HCT116 (cell line): Measurements from ENCODE around the gene KLHL22. TPM values are rescaled to one million over a fixed set of nuclear protein-coding genes. Genes with fewer than 3 reads are reported as not detected.

Experiments
- ATAC-seq: fragments of 200-7000 bp; cut with Tn5 transposase; 2 replicates; pipeline ENCODE4 v1.9.1; 2020; ENCODE audit warnings: mild to moderate bottlenecking, moderate library complexity
- BruUV-seq: library from RNA; stranded (reverse); fragments of 400-500 nt; replicated peaks from 2 replicates; lab custom pipeline; 2021; lab: Mats Ljungman, UMichigan
- CTCF ChIA-PET: fragments of 300-600 bp; sonication (Branson Sonifier 250); formaldehyde crosslinking; loops from one replicate; lab custom pipeline; 2021; ENCODE audit warnings: antibody characterized with exemption; lab: Charles Lee
- POLR2A ChIA-PET: fragments of 300-600, 350-600 bp; sonication (Branson Sonifier 250); formaldehyde crosslinking; loops from one replicate; lab custom pipeline; 2021; ENCODE audit warnings: antibody characterized with exemption; lab: Charles Lee
- RAD21 ChIA-PET, 2 experiments: fragments of 300-600 bp; sonication (Branson Sonifier 250); formaldehyde crosslinking; loops; one replicate each; lab custom pipeline; 2023; ENCODE audit warnings: low total read pairs in 2 of 2; ENCODE audit not compliant: uncharacterized antibody in 2 of 2, unreplicated experiment in 2 of 2, low non-redundant PET in 1 of 2; lab: Charles Lee
- DNase-seq: peaks from one replicate; pipeline ENCODE4 v3.0.0-alpha.2; 2010; ENCODE audit warnings: low read depth, low spot score
- H2AFZ ChIP-seq: fragments of 200-600 bp; shearing (Covaris generic), sonication (generic); 2 replicates; pipeline ENCODE4 v1.6.1; 2017; ENCODE audit warnings: low read depth, mixed run types, mixed read lengths, antibody characterized with exemption, low read length; ENCODE audit not compliant: poor library complexity, severe bottlenecking
- H3K27ac ChIP-seq: 2 replicates; pipeline ENCODE4 v1.5.1; 2012; ENCODE audit warnings: low read depth, low read length
- H3K27me3 ChIP-seq: fragments of 200-600 bp; sonication (generic); 2 replicates; pipeline ENCODE4 v1.6.1; 2016; ENCODE audit warnings: mixed run types, low read length, mixed read lengths; ENCODE audit not compliant: insufficient read depth
- H3K36me3 ChIP-seq, 2 experiments: fragments of 200-500 bp in 1 of 2; fragments of 200-600 bp in 1 of 2; sonication (Bioruptor generic) in 1 of 2; sonication (generic) in 1 of 2; 2 replicates each; pipeline versions ENCODE4 v1.5.1 to v1.6.1; 2014 to 2016; ENCODE audit warnings: low read length in 2 of 2, inconsistent platforms in 1 of 2, mixed read lengths in 1 of 2, mixed run types in 1 of 2; ENCODE audit not compliant: insufficient read depth in 2 of 2, control insufficient read depth in 1 of 2
- H3K4me1 ChIP-seq, 2 experiments: fragments of 200-600 bp in 1 of 2; sonication (generic) in 1 of 2; 2 replicates each; pipeline versions ENCODE4 v1.5.1 to v1.6.1; 2012 to 2017; ENCODE audit warnings: low read length in 2 of 2, inconsistent platforms in 1 of 2, mild to moderate bottlenecking in 1 of 2, mixed read lengths in 1 of 2, mixed run types in 1 of 2, moderate library complexity in 1 of 2; ENCODE audit not compliant: insufficient read depth in 2 of 2, control insufficient read depth in 1 of 2
- H3K4me2 ChIP-seq: fragments of 200-600 bp; sonication (generic); 2 replicates; pipeline ENCODE4 v1.6.1; 2017; ENCODE audit warnings: mixed run types, low read length, mixed read lengths
- H3K4me3 ChIP-seq, 2 experiments: fragments of 200-600 bp in 1 of 2; sonication (generic) in 1 of 2; replicated peaks in 1 of 2; 2 replicates each; pipeline ENCODE4 v1.5.1; 2011 to 2016; ENCODE audit warnings: low read length in 2 of 2, control low read depth in 1 of 2, low read depth in 1 of 2, mild to moderate bottlenecking in 1 of 2, mixed read lengths in 1 of 2, mixed run types in 1 of 2
- H3K79me2 ChIP-seq: fragments of 200-600 bp; sonication (generic); 2 replicates; pipeline ENCODE4 v1.6.1; 2017; ENCODE audit warnings: mild to moderate bottlenecking, mixed run types, low read length, moderate library complexity, mixed read lengths; ENCODE audit not compliant: insufficient read depth
- H3K9ac ChIP-seq: fragments of 200-600 bp; sonication (generic); 2 replicates; pipeline ENCODE4 v1.6.1; 2016; ENCODE audit warnings: low read length, mixed read lengths
- H3K9me2 ChIP-seq: fragments of 200-600 bp; sonication (generic), shearing (Covaris generic); 2 replicates; pipeline ENCODE4 v1.6.1; 2017; ENCODE audit warnings: mixed run types, mild to moderate bottlenecking, moderate library complexity; ENCODE audit not compliant: insufficient read depth
- H3K9me3 ChIP-seq, 2 experiments: fragments of 200-500 bp in 1 of 2; fragments of 200-600 bp in 1 of 2; sonication (Bioruptor generic) in 1 of 2; sonication (generic) in 1 of 2; 2 replicates each; pipeline ENCODE4 v1.6.1; 2014 to 2017; ENCODE audit warnings: low read length in 2 of 2, mixed read lengths in 2 of 2, inconsistent platforms in 1 of 2, low read depth in 1 of 2, mild to moderate bottlenecking in 1 of 2, mixed run types in 1 of 2, moderate library complexity in 1 of 2; ENCODE audit not compliant: control insufficient read depth in 1 of 2, insufficient read depth in 1 of 2
- H4K20me1 ChIP-seq: fragments of 200-600 bp; sonication (generic), shearing (Covaris generic); 2 replicates; pipeline ENCODE4 v1.6.1; 2017; ENCODE audit warnings: mixed run types, mild to moderate bottlenecking, moderate library complexity; ENCODE audit not compliant: insufficient read depth
- EZH2 ChIP-seq: fragments of 200-600 bp; sonication (generic); IDR thresholded peaks from 2 replicates; pipeline ENCODE4 v1.6.1; 2017; ENCODE audit warnings: antibody characterized with exemption, mixed run types
- SIN3A ChIP-seq: IDR thresholded peaks from 2 replicates; pipeline ENCODE4 v1.6.1; 2012; ENCODE audit warnings: low read depth
- SP1 ChIP-seq: IDR thresholded peaks from 2 replicates; pipeline ENCODE4 v1.6.1; 2012; ENCODE audit warnings: low read depth
- ZFX ChIP-seq: fragments of 450-650 bp; IDR thresholded peaks from 2 replicates; pipeline ENCODE4 v1.6.1; 2017
- intact Hi-C: fragments of 100-400 bp; cut with micrococcal nuclease; formaldehyde crosslinking; loops from 2 replicates; pipeline ENCODE4 v1.10.0; 2022
- total RNA-seq: library from RNA; stranded (reverse); gene quantifications from one replicate; pipeline ENCODE4 v1.2.1, GENCODE V29; 2021; ENCODE audit not compliant: unreplicated experiment
- TF ChIP-seq, protein P1 (sequence below): IDR thresholded peaks from 2 replicates; pipeline ENCODE4 v1.6.1; 2012; ENCODE audit warnings: low read depth

KLHL22 gene
- total RNA-seq, 1 experiment from 2014 or later: 16.4 TPM

DNA sequence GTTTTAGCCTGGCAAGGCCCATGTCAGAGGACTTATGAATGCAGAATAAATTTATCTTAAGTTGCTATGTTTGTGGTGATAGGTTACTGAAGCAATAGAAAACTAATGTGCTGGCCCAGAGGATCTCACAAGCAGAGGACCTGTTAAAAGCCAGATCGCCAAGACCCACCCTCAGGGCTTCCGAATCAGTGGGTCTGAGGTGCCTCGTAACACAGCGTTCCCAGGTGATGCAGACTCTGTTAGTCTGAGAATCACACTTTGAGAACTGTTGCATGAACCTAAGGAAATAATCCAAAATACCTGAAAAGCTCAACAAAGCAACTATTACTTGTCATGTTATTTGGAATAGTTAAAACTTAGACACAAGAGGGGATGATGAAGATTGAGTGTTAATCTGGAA, 51.3 kb downstream of the KLHL22 start:
- H3K9ac ChIP-seq: no peak overlapping the region
- DNase-seq (no peak), ATAC-seq (no peak)
- H3K9me3 ChIP-seq: no peaks in the 10 kb centered on the region
- no peaks in the 10 kb centered on the region for H3K79me2 ChIP-seq
- no peaks in the 10 kb centered on the region for H4K20me1 ChIP-seq
- H2AFZ ChIP-seq: no peak overlapping the region
- BruUV-seq: no TSS peak
- ChIA-PET POLR2A (no interaction called here), RAD21 (interaction anchor here in 1 of 2 experiments (0.6 kb wide), 1 partner anchor 15 kb away, joined by 5 read pairs; no protein-coding TSS in a partner anchor), CTCF (interaction anchor here (1.0 kb wide), 1 partner anchor 15 kb away, joined by 4 read pairs; no protein-coding TSS in a partner anchor)
- no peak for TF ChIP-seq SP1
- no peak overlapping the region for H3K4me2 ChIP-seq
- H3K27ac ChIP-seq: no peak overlapping the region
- H3K4me3 ChIP-seq: no peak overlapping the region
- no peaks in the 10 kb centered on the region for H3K9me2 ChIP-seq
- H3K36me3 ChIP-seq: no peaks in the 10 kb centered on the region; a peak in 1 of 4 replicates
- intact Hi-C loops: no loop called here
- H3K27me3 ChIP-seq: no peaks in the 10 kb centered on the region
- H3K4me1 ChIP-seq: no peaks in the 10 kb centered on the region

DNA sequence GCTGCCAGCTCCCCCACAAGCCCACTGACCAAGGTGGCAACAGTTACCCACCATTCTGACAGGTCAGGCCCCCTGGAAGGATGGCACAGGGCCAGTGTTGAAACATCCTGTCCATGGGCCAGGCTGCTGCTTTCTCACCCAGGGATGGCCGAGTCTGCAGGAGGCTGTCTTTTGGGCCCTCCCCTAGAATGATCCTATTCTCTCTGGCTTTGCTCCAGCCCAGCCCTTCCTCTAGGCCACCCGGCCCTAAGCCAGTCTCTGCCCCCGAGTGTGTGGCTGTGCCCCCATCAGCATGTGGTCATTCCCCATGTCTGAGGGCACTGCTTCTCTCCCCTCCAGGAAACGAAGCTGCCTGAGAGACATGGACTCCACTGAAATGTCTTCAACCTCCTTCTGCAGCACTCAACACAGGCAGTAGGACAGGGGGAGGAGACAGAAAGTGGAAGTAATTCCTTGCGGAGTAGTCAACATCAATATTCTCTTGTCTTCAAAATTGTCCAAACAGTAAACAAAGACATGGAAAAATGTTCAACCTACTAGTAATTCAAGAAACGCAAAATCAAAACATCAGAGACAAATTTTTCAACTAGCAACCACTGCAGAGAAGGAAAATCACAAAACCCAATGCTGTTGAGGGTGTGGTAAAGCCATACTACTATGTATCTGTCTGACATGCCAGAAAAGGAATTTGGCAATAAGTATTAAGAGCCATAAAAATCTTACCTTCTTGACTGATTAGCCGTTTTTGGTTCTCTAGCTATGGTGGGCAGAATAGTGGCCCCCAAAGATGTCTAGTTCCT, 52.9 kb downstream of the KLHL22 start:
- BruUV-seq: no TSS peak
- ChIA-PET POLR2A (interaction anchor here (1.6 kb wide), 1 partner anchor 11 kb away, joined by 3 read pairs; no protein-coding TSS in a partner anchor), CTCF (no interaction called here), RAD21 (no interaction called here)
- no peak for DNase-seq
- H3K9me2 ChIP-seq: no peaks in the 10 kb centered on the region
- H3K9ac ChIP-seq: no peak overlapping the region
- H3K27me3 ChIP-seq: no peaks in the 10 kb centered on the region
- H4K20me1 ChIP-seq: no peaks in the 10 kb centered on the region
- H3K4me3 ChIP-seq: no peak overlapping the region
- TF ChIP-seq ZFX (no peak), SIN3A (no peak), EZH2 (no peak), SP1 (no peak)
- TF ChIP-seq, protein P1, sequence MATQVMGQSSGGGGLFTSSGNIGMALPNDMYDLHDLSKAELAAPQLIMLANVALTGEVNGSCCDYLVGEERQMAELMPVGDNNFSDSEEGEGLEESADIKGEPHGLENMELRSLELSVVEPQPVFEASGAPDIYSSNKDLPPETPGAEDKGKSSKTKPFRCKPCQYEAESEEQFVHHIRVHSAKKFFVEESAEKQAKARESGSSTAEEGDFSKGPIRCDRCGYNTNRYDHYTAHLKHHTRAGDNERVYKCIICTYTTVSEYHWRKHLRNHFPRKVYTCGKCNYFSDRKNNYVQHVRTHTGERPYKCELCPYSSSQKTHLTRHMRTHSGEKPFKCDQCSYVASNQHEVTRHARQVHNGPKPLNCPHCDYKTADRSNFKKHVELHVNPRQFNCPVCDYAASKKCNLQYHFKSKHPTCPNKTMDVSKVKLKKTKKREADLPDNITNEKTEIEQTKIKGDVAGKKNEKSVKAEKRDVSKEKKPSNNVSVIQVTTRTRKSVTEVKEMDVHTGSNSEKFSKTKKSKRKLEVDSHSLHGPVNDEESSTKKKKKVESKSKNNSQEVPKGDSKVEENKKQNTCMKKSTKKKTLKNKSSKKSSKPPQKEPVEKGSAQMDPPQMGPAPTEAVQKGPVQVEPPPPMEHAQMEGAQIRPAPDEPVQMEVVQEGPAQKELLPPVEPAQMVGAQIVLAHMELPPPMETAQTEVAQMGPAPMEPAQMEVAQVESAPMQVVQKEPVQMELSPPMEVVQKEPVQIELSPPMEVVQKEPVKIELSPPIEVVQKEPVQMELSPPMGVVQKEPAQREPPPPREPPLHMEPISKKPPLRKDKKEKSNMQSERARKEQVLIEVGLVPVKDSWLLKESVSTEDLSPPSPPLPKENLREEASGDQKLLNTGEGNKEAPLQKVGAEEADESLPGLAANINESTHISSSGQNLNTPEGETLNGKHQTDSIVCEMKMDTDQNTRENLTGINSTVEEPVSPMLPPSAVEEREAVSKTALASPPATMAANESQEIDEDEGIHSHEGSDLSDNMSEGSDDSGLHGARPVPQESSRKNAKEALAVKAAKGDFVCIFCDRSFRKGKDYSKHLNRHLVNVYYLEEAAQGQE: no peak
- intact Hi-C loops: no loop called here
- H3K79me2 ChIP-seq: no peaks in the 10 kb centered on the region
- ATAC-seq: no peak
- no peak overlapping the region for H3K4me2 ChIP-seq
- no peaks in the 10 kb centered on the region for H3K4me1 ChIP-seq
- no peak overlapping the region for H2AFZ ChIP-seq
- no peaks in the 10 kb centered on the region; a peak in 1 of 4 replicates for H3K36me3 ChIP-seq
- H3K9me3 ChIP-seq: no peaks in the 10 kb centered on the region
- H3K27ac ChIP-seq: no peak overlapping the region
